CD4-positive, alpha-beta T cell treated with Interleukin-6 for 4 hours (primary cell): ENCODE data around the gene HEXB.
"Not testable (repeated sequence)": the region's sequence is repeated elsewhere in the genome, so short reads cannot be mapped to it uniquely, and the experiment has no call there.

Experiments
- DNase-seq: peaks from one replicate; pipeline ENCODE4 v3.0.0-alpha.2; 2020; ENCODE audit warnings: mixed read lengths

HEXB gene

DNA sequence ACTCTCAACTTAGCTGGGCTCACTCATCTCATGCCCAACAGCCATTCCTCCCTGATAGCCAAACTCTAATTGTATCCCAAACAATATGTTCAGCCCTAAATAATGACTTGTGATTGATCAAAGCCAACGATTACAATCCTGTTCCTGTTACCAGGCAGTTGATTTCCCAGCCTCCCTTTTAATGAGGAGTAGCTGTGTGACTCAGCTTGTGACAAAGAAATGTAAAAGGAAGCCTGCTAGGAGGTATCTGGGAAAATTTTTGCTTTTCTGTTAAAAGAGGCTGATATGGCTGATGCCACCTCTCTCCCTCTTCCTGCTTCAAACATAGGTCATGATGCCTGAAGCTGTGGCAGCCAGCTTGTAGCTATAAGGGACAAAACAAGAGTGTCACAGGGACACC is 24.9 kb upstream of the HEXB start:
- no peak for DNase-seq

GRCh38 chr5:74660873-74661272 is 24.2 kb upstream of the HEXB start:
- DNase-seq: no peak

GRCh38 chr5:74664551-74664950 is 20.5 kb upstream of the HEXB start:
- DNase-seq: no peak

DNA sequence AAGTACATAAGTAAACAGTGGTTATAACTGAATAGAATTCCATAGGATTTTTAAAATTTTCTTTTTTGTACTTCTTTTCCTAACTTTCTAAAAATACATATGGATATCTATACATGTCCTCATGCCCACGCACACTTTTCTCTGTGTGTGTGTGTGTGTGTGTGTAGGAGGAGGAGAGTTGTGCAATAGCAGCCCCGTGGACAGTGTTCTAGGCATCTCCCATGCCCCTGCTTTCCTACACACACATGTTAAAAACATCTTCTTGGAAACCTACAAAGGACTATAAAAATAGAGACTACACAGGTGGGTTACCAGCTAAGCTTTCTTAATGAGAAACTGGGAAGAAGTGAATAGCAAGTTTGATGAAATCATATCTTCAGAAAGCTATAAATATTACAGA is 19.8 kb upstream of the HEXB start:
- DNase-seq: no peak

- DNase-seq: no peak
These were observed 19.2 kb upstream of the HEXB start for GRCh38 chr5:74665816-74666215.

DNA sequence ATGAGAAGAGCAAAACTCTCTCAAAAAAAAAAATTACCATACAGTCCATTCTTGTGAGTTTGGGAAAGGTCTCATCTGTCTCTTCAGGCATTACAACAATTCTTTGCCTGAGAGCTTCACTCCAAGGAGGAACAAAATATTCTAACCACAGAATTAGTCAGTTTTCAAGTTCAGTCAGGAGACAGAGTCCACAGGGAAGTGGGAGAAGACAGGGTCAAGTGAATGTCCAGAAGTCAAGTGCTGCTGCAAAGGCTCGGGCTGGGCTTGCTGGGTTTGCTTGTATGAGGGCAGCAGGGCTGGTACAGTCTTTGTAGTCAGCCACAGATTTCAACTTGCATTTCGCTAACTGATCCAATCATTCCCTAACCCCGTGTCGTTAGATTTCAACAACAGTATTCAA is 17.6 kb upstream of the HEXB start:
- DNase-seq: no peak

GRCh38 chr5:74669821-74670220 is 15.2 kb upstream of the HEXB start:
- no peak for DNase-seq

DNA sequence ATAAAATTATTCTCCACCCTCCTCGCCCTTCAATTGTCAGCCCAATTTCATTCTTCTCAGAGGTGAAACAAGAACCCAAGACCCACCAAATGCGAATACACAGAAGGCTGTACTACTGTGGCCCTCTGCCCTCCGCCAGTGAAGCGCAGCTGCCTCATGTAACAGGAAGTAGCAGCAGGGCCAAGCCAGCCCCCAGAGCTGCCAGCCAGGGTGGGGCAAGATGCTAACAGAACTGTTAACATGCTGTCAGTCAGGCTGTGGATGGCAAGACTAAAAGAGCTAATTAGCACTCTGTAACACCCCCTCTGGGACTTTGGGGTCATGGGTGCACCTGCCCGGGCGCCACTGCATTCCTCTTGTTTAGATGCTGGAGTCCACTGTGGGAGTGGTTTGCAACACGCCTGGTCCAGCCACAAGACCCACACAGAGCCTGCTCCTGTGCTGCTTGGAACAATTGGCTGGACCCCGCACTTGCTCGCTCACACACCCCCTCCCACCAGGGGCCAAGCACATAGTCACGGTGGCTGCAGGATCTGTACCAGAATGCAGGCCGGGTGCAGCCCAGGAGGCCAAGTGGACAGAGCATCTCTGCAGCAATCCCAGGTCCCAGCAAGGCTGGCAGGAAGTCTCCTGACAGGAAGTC is 14.5 kb upstream of the HEXB start:
- DNase-seq: no peak

DNA sequence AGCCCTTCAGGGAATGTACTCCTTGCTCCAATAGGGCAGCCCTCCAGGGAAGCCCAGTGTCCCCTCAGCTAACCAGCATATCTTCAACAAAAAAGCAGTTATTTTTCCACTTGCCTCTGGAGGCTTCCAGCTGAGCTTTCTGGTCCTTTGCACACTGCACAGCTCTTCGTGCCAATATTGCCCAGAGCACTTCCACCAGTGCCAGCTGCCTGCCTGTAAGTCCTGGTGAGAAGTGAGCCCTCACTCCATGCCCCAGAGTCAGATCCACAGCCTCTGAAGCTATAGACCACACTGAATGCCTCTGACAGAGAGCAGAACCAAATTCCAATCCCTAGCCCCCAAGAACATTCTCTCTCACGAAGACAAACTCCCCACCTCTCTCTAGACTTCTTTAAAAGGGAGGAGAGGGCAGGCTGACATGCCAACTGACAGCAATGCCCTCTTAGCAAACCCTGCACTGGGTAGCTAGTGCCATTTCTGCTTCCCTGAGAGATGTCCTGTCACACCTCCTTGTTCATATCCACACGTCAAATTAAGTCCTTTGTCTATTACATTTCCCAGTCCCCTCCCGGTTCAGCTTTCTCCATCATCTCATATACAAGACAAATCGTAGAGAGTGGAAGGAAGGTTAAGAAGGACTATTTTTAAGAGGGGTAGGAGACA is 12.7 kb upstream of the HEXB start:
- no peak for DNase-seq

DNA sequence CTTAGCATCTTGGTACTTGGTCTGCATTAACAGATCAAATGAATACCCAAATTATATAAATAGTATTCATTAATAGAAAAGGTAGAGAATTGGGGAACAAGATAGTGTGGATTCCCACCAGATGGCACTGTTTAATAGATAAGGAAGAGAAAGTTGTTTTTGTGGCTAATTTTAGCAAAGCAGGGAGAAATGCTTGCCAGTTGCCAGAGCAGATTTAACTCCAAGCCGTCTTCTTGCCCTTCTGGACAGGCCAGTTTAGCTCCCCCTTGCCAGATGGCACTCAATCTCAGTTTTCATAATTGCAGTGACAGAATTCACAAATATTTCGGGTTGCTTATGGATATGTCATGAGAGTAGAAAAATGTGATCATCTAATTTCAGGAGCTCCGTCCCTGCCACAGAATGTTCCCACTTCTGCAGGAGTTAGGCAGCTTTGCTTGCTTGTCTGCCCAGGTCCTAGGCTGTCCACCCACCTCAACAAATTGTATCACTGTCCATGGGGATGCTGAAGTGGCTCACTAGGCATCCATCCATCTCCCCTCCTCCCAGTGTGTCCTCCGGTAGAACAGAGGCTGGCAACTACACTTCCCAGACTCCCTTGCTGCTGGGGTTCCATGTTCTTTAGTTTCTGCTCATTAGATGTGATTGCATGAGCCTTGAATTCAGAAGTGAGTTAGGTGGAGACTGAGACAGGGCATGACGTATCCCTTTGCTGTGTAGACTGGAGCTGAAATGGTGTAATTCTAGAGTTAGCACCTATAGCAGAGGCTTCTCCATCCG is 11.8 kb upstream of the HEXB start:
- no peak for DNase-seq

DNA sequence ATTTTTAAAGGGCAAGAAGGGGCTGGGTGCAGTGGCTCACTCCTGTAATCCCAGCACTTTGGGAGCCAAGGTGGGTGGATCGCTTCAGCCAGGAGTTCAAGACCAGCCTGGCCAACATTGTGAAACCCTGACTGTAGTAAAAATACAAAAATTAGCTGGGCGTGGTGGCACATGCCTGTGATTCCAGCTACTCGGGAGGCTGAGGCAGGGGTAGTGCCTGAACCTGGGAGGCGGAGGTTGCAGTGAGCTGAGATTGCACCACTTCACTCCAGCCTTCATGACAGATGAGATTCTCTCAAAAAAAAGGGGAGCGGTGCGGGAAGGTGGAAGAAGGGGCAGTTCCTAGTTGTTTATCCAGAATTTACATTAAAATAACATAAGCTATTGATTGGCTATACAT is 8.6 kb upstream of the HEXB start:
- not testable (repeated sequence) for DNase-seq

DNA sequence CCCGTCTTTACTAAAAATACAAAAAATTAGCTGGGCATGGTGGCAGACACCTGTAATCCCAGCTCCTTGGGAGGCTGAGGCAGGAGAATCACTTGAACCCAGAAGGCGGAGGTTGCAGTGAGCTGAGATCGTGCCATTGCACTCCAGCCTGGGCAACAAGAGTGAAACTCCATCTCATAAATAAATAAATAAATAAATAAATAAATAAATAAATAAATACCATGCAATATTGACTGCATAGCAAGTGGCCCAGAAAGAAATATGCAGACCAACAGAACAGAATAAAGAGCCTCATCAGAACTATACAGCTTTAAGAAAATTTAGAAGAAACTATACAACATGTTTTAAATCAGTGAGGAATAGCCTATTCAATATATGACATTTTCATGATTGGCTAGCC is 6.9 kb upstream of the HEXB start:
- not testable (repeated sequence) for DNase-seq

DNA sequence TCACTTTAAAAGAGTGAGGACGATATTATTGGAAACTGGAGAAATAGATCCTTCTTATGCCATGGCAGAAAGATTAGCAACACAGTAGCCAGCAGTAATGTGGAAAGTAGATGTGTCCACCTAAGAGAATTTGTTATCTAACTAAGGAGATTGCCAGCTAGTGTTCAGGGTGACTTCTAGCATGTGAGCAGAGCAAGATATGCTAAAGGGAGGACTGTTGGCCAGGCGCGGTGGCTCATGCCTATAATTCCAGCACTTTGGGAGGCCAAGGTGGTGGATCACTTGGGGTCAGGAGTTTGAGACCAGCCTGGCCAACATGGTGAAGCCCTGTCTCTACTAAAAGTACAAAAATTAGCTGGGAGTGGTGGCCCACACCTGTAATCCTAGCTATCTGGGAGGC is 5.7 kb upstream of the HEXB start:
- DNase-seq: not testable (repeated sequence)

DNA sequence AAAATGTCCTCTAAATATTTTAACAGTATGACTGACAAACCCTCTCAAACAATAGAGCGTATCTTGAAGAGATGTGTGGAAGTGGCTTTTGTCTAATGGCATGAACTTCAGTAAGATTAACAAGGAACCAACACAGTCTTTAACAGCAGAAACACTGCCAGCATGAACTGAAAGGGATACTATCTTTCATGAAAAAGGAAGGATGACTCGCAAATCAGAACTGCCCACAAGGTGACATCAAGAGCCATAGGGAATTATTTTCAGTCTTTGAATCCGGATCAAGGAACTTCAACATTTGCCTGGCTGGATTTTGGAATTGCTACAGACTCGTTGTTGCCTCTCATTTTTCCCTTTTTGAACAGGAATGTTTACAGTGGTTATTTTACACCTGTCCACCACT is 5.1 kb upstream of the HEXB start:
- no peak for DNase-seq

DNA sequence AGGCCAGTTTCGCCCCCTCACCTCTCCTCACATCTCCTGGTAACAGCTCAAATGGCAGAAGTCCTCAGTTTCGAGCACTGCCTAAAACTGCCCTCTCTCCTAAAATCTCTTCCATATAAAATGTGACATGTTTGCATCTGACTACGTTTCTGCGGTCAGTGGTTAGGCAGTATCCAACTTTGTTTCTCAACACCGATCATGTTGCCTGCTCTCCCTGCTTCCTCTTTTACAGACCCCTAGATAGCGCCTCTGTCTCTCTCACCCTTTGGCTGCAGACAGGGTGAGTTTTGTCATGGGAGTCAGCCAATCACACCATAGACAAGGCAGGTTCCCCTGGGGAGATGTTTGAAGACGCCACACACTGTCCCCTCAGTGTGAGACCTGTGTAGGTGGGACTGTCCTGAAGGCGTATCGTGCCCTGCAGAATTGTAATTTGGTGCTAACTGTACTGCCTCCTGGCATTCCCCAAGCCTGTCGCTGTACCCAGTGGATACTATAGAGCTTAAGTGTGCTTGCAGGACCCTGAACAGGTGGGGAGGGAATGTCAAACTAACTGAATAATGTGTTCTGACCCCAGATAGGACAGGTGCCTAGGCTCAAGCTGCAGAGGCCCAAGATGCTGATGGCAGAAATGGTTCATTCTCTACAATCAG is 1.1 kb downstream of the HEXB start:
- DNase-seq: peak; percentile 3

DNA sequence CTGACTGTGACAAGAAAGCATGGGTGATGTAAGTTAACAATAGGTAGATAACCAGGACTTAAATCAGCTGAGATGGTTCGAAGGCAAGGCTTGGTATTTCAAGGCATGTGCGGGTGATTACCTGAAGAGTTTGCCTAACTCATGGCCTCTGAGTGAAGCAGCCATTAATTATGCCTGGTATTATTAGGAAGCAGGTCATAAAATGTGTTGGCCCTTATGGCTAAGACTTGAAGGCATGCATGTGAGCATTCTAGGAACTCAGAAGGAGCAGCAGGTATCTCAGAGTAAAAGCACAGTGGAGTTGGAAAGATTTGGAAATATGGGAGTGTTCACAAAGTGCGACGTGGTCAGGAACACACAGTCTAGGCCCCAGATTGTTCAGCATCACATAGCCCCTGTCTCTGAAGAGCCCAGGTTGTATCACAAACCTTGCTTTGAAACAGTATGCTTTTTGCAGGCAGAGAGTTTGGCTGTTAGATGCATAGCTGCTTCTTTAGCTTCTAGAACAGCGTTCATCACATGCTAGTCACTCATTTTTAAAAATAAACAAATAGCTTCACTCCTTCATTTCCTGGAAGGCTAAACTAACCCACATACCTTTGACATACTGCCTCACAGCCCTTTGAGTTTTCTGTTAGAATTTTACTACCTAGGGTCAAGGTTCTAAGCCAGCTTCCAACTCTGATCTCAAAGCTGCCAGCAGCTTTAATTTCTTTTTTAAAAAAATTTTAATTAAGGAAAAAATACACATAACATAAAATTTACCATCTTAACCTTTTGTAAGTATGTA is 2.1 kb downstream of the HEXB start:
- DNase-seq: no peak

DNA sequence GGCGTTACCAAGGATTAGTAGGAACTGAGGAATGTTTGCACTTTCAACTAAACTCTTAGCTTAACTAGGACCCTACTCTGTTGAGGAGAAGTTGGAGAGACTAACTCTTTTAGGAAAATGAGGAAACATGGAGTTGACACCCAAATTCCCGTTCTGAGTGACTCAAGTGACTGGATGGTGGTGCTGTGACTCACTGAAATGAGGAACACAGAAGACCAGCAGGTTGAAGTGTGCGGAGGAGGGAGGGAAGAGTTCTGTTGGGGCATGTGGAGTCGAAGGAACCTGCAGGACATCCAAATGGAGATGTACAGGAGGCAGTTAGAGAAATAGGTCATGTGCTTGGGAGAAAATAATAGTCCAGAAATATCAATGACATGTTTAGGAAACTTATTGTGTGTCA is 8.2 kb downstream of the HEXB start:
- DNase-seq: no peak

GRCh38 chr5:74717596-74717995 is 32.6 kb downstream of the HEXB start:
- DNase-seq: no peak

DNA sequence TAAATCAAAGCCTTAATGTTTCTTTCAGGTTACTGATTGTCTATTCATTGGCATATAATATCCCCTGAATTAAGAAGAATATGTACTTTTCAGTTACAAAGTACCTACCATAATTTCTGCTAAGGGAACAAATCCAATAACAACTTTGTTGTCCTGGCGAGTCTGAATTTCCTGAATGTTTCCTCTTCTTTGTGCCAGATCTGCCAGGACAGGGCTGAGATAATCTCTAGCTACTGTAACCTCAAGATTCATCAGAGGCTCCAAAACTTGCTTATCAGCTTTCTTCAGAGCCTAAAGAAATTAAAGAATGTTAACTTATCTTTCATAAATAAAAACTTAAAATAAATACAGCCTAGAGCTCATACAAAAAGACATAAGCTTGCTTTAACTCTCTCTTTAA is 37.2 kb downstream of the HEXB start:
- DNase-seq: no peak

- DNase-seq: no peak
These were observed 40.3 kb downstream of the HEXB start for GRCh38 chr5:74725331-74725730.

- no peak for DNase-seq
These were observed 51.7 kb downstream of the HEXB start for GRCh38 chr5:74736759-74737158.

DNA sequence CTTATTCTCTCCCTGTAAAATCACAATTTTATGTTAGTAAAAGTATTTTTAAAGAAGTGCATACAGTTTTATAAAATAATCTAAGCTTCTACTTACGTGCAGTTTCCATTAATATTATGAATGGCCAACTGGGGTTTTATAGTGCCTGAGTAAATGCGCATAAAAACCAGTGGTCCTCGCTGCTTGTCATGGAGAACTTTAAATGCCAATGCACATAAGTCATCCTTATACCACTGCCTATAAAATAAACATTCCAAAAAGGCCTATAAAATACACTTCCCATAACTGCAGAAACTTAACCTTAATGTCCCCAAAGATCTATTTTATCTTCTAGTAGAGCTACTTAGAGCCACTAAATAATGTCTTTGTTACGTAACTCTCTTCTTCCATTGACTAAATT is 53.4 kb downstream of the HEXB start:
- DNase-seq: no peak

DNA sequence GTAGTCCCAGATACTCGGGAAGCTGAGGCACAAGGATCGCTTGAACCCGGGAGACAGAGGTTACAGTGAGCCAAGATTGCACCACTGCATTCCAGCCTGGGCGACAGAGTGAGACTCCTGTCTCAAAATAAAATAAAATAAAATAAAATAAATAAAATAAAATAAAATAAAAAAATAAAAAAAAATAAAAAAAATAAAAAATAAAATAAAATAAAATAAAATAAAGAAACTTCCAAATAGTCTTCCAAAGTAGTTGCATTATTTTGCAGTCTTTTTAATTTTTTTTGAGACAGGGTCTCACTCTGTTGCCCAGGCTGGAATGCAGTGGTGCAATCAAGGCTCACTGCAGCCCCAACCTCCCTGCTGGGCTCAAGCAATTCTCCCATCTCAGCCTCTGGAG is 63.7 kb downstream of the HEXB start:
- not testable (repeated sequence) for DNase-seq
